Endothelial cell of umbilical vein (primary cell): Measurements from ENCODE around the gene SH3RF3.

ENCODE experiments used
- EZH2 ChIP-seq: IDR thresholded peaks from 2 replicates; pipeline ENCODE4 v1.6.1; 2012; ENCODE audit warnings: borderline replicate concordance, low read depth, mild to moderate bottlenecking, moderate library complexity, low read length, inconsistent platforms; ENCODE audit not compliant: severe bottlenecking
- GATA2 ChIP-seq: IDR thresholded peaks from 2 replicates; pipeline ENCODE4 v1.7.0; 2011; ENCODE audit warnings: low read depth, mild to moderate bottlenecking, moderate library complexity, mixed read lengths, low read length; ENCODE audit not compliant: insufficient read length, insufficient read depth
- JUN ChIP-seq: IDR thresholded peaks from 2 replicates; pipeline ENCODE4 v1.6.1; 2011; ENCODE audit warnings: borderline replicate concordance, low read depth; ENCODE audit not compliant: insufficient read length, insufficient read depth
- POLR2A ChIP-seq: IDR thresholded peaks from 2 replicates; pipeline ENCODE4 v1.6.1; 2012; ENCODE audit warnings: low read depth, mild to moderate bottlenecking, control low read depth, low read length
- TF ChIP-seq, protein P1 (sequence below), 2 donors: IDR thresholded peaks; 1 replicate in 1 of 2; 2 replicates in 1 of 2; pipeline ENCODE4 v1.5.1; 2011; ENCODE audit warnings: low read length in 2 of 2, mild to moderate bottlenecking in 2 of 2, moderate library complexity in 2 of 2, control low read depth in 1 of 2, inconsistent platforms in 1 of 2, low read depth in 1 of 2; ENCODE audit not compliant: insufficient read depth in 1 of 2; ENCODE audit errors: extremely low read depth in 1 of 2

DNA sequence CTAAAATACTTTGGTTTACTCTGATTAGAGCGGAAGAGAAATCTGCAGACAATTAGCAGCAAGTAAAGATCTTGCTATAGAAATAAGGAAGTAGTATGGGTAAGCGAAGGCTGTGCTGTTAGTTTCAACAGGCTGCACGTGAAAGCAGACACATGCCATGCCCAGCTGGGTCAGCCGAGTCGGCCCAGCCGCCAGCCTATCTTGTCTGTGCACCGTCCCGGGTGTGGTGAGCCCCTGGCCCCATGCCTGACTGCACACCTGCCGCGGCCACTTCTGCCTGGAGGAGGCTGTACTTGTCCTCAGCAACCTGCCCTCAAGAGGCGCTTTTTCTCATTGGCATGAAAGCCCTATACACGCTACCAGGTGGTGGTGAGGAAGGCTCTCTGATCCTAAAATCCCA, 299.3 kb downstream of the SH3RF3 start:
- TF ChIP-seq JUN (no peak), POLR2A (no peak), GATA2 (no peak), EZH2 (no peak)
- TF ChIP-seq, protein P1, sequence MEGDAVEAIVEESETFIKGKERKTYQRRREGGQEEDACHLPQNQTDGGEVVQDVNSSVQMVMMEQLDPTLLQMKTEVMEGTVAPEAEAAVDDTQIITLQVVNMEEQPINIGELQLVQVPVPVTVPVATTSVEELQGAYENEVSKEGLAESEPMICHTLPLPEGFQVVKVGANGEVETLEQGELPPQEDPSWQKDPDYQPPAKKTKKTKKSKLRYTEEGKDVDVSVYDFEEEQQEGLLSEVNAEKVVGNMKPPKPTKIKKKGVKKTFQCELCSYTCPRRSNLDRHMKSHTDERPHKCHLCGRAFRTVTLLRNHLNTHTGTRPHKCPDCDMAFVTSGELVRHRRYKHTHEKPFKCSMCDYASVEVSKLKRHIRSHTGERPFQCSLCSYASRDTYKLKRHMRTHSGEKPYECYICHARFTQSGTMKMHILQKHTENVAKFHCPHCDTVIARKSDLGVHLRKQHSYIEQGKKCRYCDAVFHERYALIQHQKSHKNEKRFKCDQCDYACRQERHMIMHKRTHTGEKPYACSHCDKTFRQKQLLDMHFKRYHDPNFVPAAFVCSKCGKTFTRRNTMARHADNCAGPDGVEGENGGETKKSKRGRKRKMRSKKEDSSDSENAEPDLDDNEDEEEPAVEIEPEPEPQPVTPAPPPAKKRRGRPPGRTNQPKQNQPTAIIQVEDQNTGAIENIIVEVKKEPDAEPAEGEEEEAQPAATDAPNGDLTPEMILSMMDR (IDR thresholded peaks at IDR 0.05; ENCODE audit: extremely low read depth in 1 of 2, insufficient read depth in 1 of 2, low read depth in 1 of 2, low read length in 2 of 2): no peak
